GM10248 (cell line): ENCODE measurements around the gene ANKRD13B.
A peak's percentile ranks its signal among the peaks of the same experiment; 100 is the strongest.

Experiments used
- CTCF ChIA-PET: fragments of 300-600 bp; sonication (Branson Sonifier 250); formaldehyde crosslinking; extraction: SDS; loops from one replicate; lab custom pipeline; 2021; ENCODE audit warnings: antibody characterized with exemption; lab: Yijun Ruan, JAX
- POLR2A ChIA-PET: fragments of 350-650 bp; sonication (Branson Sonifier 250); formaldehyde crosslinking; extraction: SDS; loops from one replicate; lab custom pipeline; 2020; ENCODE audit warnings: antibody characterized with exemption; lab: Yijun Ruan, JAX
- DNase-seq: peaks from one replicate; pipeline ENCODE4 v3.0.0; 2012; ENCODE audit errors: extremely low spot score
- CTCF ChIP-seq: IDR thresholded peaks from 2 replicates; pipeline ENCODE4 v1.5.1; 2012; ENCODE audit warnings: mild to moderate bottlenecking, low read depth; ENCODE audit errors: extremely low read depth, missing control alignments, control extremely low read depth

ANKRD13B gene

GRCh38 chr17:29621751-29622194 is 28.8 kb downstream of the ANKRD13B start:
- POLR2A ChIA-PET: no interaction called here
- no peak for TF ChIP-seq CTCF
- DNase-seq: no peak
- CTCF ChIA-PET: interaction anchor here (0.9 to 7.0 kb wide), 2 partner anchors 30 to 33 kb away, joined by 3 to 80 read pairs; partner anchors contain the start of gene ANKRD13B

GRCh38 chr17:29622337-29623282 is 29.7 kb downstream of the ANKRD13B start, which contains the start of gene CORO6:
CORO6 (minus strand) TSS chr17:29622912; CDS start chr17:29621421, 1,491 bp downstream.
- TF ChIP-seq CTCF: no peak
- CTCF ChIA-PET: interaction anchor here (1.0 kb wide), 2 partner anchors 17 to 30 kb away, joined by 3 to 4 read pairs; partner anchors contain the start of gene ANKRD13B
- peak; percentile 84 for DNase-seq
- POLR2A ChIA-PET: no interaction called here

DNA sequence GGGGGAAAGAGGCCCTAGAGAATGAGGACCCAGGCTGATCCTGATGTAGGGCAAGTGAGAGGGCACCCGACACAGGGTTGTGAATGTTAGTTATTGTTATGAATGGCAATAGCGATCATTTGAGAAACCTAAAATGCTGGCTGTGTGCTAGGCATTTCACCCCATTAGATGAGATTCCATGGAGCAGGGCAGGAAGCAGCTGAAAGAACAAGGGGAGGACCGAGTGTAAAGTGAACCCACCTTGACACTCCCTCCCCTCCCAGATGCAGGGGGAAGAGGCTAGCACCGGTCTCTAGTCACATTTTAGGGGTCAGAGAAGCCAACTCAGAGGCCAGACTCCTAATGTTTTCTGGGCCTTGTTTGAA is 30.3 kb downstream of the ANKRD13B start:
- TF ChIP-seq CTCF: no peak
- POLR2A ChIA-PET: no interaction called here
- no peak for DNase-seq
- CTCF ChIA-PET: interaction anchor here (1.0 to 2.3 kb wide), 3 partner anchors 16 to 31 kb away, joined by 3 to 14 read pairs (median 4); partner anchors contain the start of gene ANKRD13B

- no peak for DNase-seq
- ChIA-PET CTCF (interaction anchor here (1.2 to 5.9 kb wide), 7 partner anchors 8 to 476 kb away, joined by 3 to 64 read pairs (median 6); no protein-coding TSS in a partner anchor), POLR2A (no interaction called here)
- TF ChIP-seq CTCF: no peak
Observed at GRCh38 chr17:29624586-29624985, 31.7 kb downstream of the ANKRD13B start.

DNA sequence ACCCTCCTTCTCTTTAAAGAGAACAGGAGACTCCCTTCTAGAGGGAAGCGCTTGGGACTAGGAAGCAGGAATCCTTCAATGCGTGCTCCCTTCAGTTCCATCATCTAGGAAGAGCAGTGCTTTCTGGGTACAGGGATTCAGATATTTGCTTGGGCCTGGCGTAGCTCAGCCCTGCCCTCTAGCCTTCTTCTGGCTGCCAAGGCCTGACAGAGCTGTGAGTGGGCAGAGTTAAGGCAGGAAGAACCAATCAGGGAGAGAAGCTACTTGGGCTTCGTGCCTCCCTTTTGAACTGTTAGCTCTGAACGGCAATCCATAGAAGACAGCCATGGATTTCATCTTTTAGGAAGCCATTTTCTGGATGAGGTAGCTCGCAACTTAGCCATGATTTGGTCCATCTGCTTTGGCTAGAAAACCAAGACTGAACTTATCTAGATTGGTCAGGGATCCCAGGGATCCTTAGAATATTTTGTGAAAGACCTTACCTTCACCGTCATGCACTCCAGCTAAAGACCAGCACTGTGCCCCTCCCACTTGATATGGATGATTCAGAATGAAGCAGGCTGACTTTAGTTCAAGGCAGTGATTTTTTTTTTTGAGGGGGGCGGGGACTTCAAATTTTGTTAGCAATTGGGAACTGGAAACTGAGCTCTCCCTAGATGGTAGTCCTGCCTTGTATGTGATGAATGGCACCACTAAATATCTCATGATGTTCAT is 32.3 kb downstream of the ANKRD13B start:
- POLR2A ChIA-PET: no interaction called here
- CTCF ChIA-PET: interaction anchor here (1.2 to 5.9 kb wide), 7 partner anchors 8 to 476 kb away, joined by 3 to 64 read pairs (median 6); no protein-coding TSS in a partner anchor
- DNase-seq: no peak
- TF ChIP-seq CTCF: no peak

- DNase-seq: no peak
- TF ChIP-seq CTCF: no peak
- CTCF ChIA-PET: interaction anchor here (1.6 to 5.9 kb wide), 2 partner anchors 11 to 15 kb away, joined by 3 to 64 read pairs; no protein-coding TSS in a partner anchor
- POLR2A ChIA-PET: no interaction called here
Observed at GRCh38 chr17:29627951-29628350, 35.0 kb downstream of the ANKRD13B start.
